ENCODE measurements around the gene EPM2A. TPM values are rescaled to one million over a fixed set of nuclear protein-coding genes. Genes with fewer than 3 reads are reported as not detected.
"Not testable (repeated sequence)": the region's sequence is repeated elsewhere in the genome, so short reads cannot be mapped to it uniquely, and the experiment has no call there.

Gene EPM2A
- total RNA-seq, 2 experiments from 2014 or later: 6.4 to 8.5 TPM

- Mint-ChIP-seq H3K27ac (no peak overlapping the region), H3K4me3 (no peak overlapping the region), H3K36me3 (peaks cover 8% of the 10 kb centered on the region), H3K9me3 (peaks cover 7% of the 10 kb centered on the region), H3K27me3 (no peaks in the 10 kb centered on the region), H3K4me1 (ENCODE audit: low read depth) (peaks cover 12% of the 10 kb centered on the region)
- CTCF ChIA-PET: interaction anchor here (0.7 to 1.1 kb wide), 5 partner anchors 10 to 184 kb away, joined by 3 to 6 read pairs (median 3); no protein-coding TSS in a partner anchor
- DNase-seq: no peak
- intact Hi-C loops (cut with micrococcal nuclease): no loop called here
- POLR2A ChIA-PET: no interaction called here
Measured at GRCh38 chr6:145704143-145704781, 31.1 kb downstream of the EPM2A start.

- CTCF ChIA-PET: no interaction called here
- Mint-ChIP-seq H3K27me3 (no peaks in the 10 kb centered on the region), H3K36me3 (peaks cover 14% of the 10 kb centered on the region), H3K4me1 (ENCODE audit: low read depth) (no peaks in the 10 kb centered on the region), H3K4me3 (no peak overlapping the region), H3K9me3 (peaks cover 13% of the 10 kb centered on the region), H3K27ac (no peak overlapping the region)
- POLR2A ChIA-PET: no interaction called here
- DNase-seq: no peak
- intact Hi-C loops (cut with micrococcal nuclease): no loop called here
Measured at GRCh38 chr6:145699462-145699861, 35.9 kb downstream of the EPM2A start.

- CTCF ChIA-PET; H3K27ac Mint-ChIP-seq; H3K4me1 Mint-ChIP-seq (ENCODE audit: low read depth); H3K27me3 Mint-ChIP-seq; POLR2A ChIA-PET; H3K4me3 Mint-ChIP-seq; DNase-seq; intact Hi-C loops (cut with micrococcal nuclease): not testable (repeated sequence)
- peaks cover 19% of the 10 kb centered on the region for H3K9me3 Mint-ChIP-seq
- H3K36me3 Mint-ChIP-seq: peaks cover 15% of the 10 kb centered on the region
Measured at GRCh38 chr6:145697401-145697800, 37.9 kb downstream of the EPM2A start.

DNA sequence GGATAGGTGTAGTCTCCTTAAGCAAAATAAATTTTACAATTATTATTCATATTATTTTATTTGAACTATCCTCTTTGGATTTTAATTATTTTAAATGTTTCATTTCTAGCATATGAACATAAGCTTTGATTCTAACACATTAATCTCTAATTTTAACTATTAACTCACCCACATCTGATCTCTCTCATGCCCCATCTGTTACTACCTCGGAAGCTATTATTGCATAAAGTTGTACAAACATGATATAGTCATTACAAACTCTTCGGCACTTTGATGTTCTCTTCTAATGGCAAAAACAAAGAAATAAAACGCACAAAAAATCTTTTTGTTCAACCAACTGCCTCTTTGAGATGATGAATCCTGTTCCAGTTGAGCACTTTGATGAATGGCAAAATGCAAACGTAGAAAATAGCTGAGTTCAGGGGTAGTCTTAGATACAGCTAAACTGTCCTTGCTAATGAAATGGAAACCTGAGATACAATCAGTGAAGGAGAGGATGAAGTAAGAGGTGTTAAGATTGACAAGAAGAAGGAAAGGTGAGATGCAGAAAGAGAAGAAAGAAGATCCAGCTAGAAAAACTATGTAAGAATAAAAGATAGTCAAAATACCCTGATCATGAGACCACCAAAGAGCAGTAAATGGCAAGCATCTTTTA is 41.1 kb downstream of the EPM2A start:
- POLR2A ChIA-PET: no interaction called here
- DNase-seq: no peak
- CTCF ChIA-PET: interaction anchor here (1.2 to 1.3 kb wide), 2 partner anchors 10 to 61 kb away, joined by 4 read pairs; no protein-coding TSS in a partner anchor
- intact Hi-C loops (cut with micrococcal nuclease): no loop called here
- H3K4me3 Mint-ChIP-seq: no peak overlapping the region
- H3K4me1 Mint-ChIP-seq (ENCODE audit: low read depth): no peaks in the 10 kb centered on the region
- H3K27me3 Mint-ChIP-seq: no peaks in the 10 kb centered on the region
- H3K36me3 Mint-ChIP-seq: peaks cover 17% of the 10 kb centered on the region
- H3K27ac Mint-ChIP-seq: no peak overlapping the region
- H3K9me3 Mint-ChIP-seq: peaks cover 19% of the 10 kb centered on the region

GRCh38 chr6:145690969-145691368 is 44.4 kb downstream of the EPM2A start:
- peaks cover 4% of the 10 kb centered on the region for H3K36me3 Mint-ChIP-seq
- no peak for DNase-seq
- intact Hi-C loops (cut with micrococcal nuclease): no loop called here
- POLR2A ChIA-PET: no interaction called here
- no peak overlapping the region for H3K4me3 Mint-ChIP-seq
- no peaks in the 10 kb centered on the region for H3K4me1 Mint-ChIP-seq (ENCODE audit: low read depth)
- peaks cover 6% of the 10 kb centered on the region for H3K9me3 Mint-ChIP-seq
- no peaks in the 10 kb centered on the region for H3K27me3 Mint-ChIP-seq
- no peak overlapping the region for H3K27ac Mint-ChIP-seq
- CTCF ChIA-PET: no interaction called here

GRCh38 chr6:145689529-145689928 is 45.8 kb downstream of the EPM2A start:
- no peak for DNase-seq
- ChIA-PET CTCF (no interaction called here), POLR2A (no interaction called here)
- H3K27ac Mint-ChIP-seq: no peak overlapping the region
- no peak overlapping the region for H3K4me3 Mint-ChIP-seq
- intact Hi-C loops (cut with micrococcal nuclease): no loop called here
- no peaks in the 10 kb centered on the region for H3K4me1 Mint-ChIP-seq (ENCODE audit: low read depth)
- no peaks in the 10 kb centered on the region for H3K27me3 Mint-ChIP-seq
- peaks cover 6% of the 10 kb centered on the region for H3K9me3 Mint-ChIP-seq
- peaks cover 13% of the 10 kb centered on the region for H3K36me3 Mint-ChIP-seq

GRCh38 chr6:145688493-145688905 is 46.8 kb downstream of the EPM2A start:
- no peak overlapping the region for H3K4me3 Mint-ChIP-seq
- intact Hi-C loops (cut with micrococcal nuclease): no loop called here

DNA sequence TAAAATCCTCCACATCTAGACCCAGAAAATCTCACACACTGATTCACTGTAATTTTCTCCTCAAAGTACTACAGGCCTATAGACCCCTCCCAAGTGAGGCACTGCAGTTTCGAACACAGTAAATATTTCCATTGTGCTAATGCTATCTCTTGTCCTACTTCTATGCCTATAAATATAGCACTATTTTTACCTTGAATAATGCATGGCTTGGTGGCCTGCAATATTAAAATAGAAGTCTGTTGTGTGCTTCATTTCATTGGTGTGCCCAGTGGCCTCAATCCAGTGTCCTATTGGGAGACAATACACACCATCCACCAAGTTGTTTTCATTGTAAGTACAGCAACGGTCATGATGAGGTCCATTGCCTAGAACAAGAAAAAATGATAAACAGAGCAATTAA is 49.4 kb downstream of the EPM2A start:
- H3K27ac Mint-ChIP-seq: no peak overlapping the region
- H3K27me3 Mint-ChIP-seq: no peaks in the 10 kb centered on the region
- H3K4me3 Mint-ChIP-seq: no peak overlapping the region
- DNase-seq: no peak
- intact Hi-C loops (cut with micrococcal nuclease): no loop called here
- H3K9me3 Mint-ChIP-seq: peaks cover 7% of the 10 kb centered on the region
- ChIA-PET POLR2A (no interaction called here), CTCF (no interaction called here)
- H3K4me1 Mint-ChIP-seq (ENCODE audit: low read depth): no peaks in the 10 kb centered on the region
- peaks cover 28% of the 10 kb centered on the region for H3K36me3 Mint-ChIP-seq

More at GRCh38 chr6:145688493-145688905, 46.8 kb downstream of the EPM2A start:
- CTCF ChIA-PET: no interaction called here
- Mint-ChIP-seq H3K9me3 (peaks cover 6% of the 10 kb centered on the region), H3K4me1 (ENCODE audit: low read depth) (no peaks in the 10 kb centered on the region), H3K27ac (no peak overlapping the region), H3K27me3 (no peaks in the 10 kb centered on the region), H3K36me3 (peaks cover 19% of the 10 kb centered on the region)
- POLR2A ChIA-PET: no interaction called here
- no peak for DNase-seq

GRCh38 chr6:145681965-145682364 is 53.4 kb downstream of the EPM2A start:
- Mint-ChIP-seq H3K27ac (no peak overlapping the region), H3K27me3 (no peaks in the 10 kb centered on the region), H3K9me3 (peaks cover 20% of the 10 kb centered on the region), H3K4me3 (no peak overlapping the region), H3K36me3 (peaks cover 51% of the 10 kb centered on the region), H3K4me1 (ENCODE audit: low read depth) (no peaks in the 10 kb centered on the region)
- DNase-seq: no peak
- intact Hi-C loops (cut with micrococcal nuclease): no loop called here
- CTCF ChIA-PET: no interaction called here
- POLR2A ChIA-PET: no interaction called here

DNA sequence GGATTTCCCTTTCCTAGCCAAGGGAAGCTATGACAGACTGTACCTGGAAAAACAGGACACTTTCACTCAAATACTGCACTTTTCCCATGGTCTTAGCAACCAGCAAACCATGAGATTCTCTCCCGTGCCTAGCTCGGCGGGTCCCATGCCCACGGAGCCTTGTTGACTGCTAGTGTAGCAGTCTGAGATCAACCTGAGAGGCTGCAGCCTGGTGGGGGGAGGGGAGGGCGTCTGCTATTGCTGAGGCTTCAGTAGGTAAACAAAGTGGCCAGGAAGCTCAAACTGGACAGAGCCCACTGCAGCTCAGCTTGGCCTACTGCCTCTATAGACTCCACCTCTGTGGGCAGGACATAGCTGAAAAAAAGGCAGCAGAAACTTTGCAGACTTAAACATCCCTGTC is 61.8 kb downstream of the EPM2A start:
- DNase-seq: no peak
- H3K4me1 Mint-ChIP-seq (ENCODE audit: low read depth): no peaks in the 10 kb centered on the region
- intact Hi-C loops (cut with micrococcal nuclease): no loop called here
- no peaks in the 10 kb centered on the region for H3K27me3 Mint-ChIP-seq
- H3K9me3 Mint-ChIP-seq: peaks cover 11% of the 10 kb centered on the region
- H3K36me3 Mint-ChIP-seq: peaks cover 45% of the 10 kb centered on the region
- POLR2A ChIA-PET: no interaction called here
- H3K4me3 Mint-ChIP-seq: no peak overlapping the region
- CTCF ChIA-PET: no interaction called here
- H3K27ac Mint-ChIP-seq: no peak overlapping the region

GRCh38 chr6:145670311-145670710 is 65.0 kb downstream of the EPM2A start:
- ChIA-PET CTCF (no interaction called here), POLR2A (no interaction called here)
- H3K27ac Mint-ChIP-seq: no peak overlapping the region
- H3K9me3 Mint-ChIP-seq: no peaks in the 10 kb centered on the region
- H3K27me3 Mint-ChIP-seq: no peaks in the 10 kb centered on the region
- intact Hi-C loops (cut with micrococcal nuclease): no loop called here
- no peak for DNase-seq
- H3K4me3 Mint-ChIP-seq: no peak overlapping the region
- H3K36me3 Mint-ChIP-seq: peaks cover 21% of the 10 kb centered on the region
- no peaks in the 10 kb centered on the region for H3K4me1 Mint-ChIP-seq (ENCODE audit: low read depth)

GRCh38 chr6:145669627-145670034 is 65.7 kb downstream of the EPM2A start:
- no peak overlapping the region for H3K4me3 Mint-ChIP-seq
- H3K36me3 Mint-ChIP-seq: peaks cover 18% of the 10 kb centered on the region
- POLR2A ChIA-PET: no interaction called here
- no peak for DNase-seq
- H3K4me1 Mint-ChIP-seq (ENCODE audit: low read depth): no peaks in the 10 kb centered on the region
- no peaks in the 10 kb centered on the region for H3K27me3 Mint-ChIP-seq
- CTCF ChIA-PET: no interaction called here
- no peaks in the 10 kb centered on the region for H3K9me3 Mint-ChIP-seq
- intact Hi-C loops (cut with micrococcal nuclease): no loop called here
- no peak overlapping the region for H3K27ac Mint-ChIP-seq

DNA sequence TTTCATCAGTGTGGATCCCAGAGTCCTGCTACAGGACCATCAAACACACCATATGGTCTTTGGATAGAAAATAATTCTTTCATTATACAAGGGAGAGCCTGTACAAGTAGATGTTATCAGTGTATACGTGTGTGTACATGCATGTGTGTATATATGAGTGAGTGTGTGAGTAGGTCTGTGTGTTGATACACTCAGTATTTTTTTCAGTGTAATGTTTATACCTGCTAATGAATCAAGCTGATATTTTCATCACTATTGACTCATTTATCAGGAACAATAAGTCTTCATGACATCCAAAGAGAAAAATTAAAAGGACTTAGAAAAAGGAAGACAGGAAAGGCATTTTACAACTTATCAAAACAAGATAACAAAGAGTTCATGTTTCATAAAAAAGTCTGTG is 66.5 kb downstream of the EPM2A start:
- no peak overlapping the region for H3K4me3 Mint-ChIP-seq

More for the DNA sequence above, 66.5 kb downstream of the EPM2A start:
- CTCF ChIA-PET: no interaction called here
- POLR2A ChIA-PET: no interaction called here
- no peaks in the 10 kb centered on the region for H3K9me3 Mint-ChIP-seq
- intact Hi-C loops (cut with micrococcal nuclease): no loop called here
- no peak overlapping the region for H3K27ac Mint-ChIP-seq
- H3K4me1 Mint-ChIP-seq (ENCODE audit: low read depth): no peaks in the 10 kb centered on the region
- DNase-seq: no peak
- H3K36me3 Mint-ChIP-seq: peaks cover 16% of the 10 kb centered on the region
- no peaks in the 10 kb centered on the region for H3K27me3 Mint-ChIP-seq

Data from activated CD4-positive, alpha-beta memory T cell treated with anti-CD3 and anti-CD28 coated beads for 36 hours (primary cell).